GM20000 (cell line): ENCODE data around the gene CEP44.

Experiments
- DNase-seq: peaks from one replicate; pipeline ENCODE4 v3.0.0; 2012; ENCODE audit warnings: low spot score
- CTCF ChIP-seq: IDR thresholded peaks from 2 replicates; pipeline ENCODE4 v1.5.1; 2012; ENCODE audit warnings: mild to moderate bottlenecking, control low read depth; ENCODE audit errors: extremely low read depth, missing control alignments

Gene CEP44

GRCh38 chr4:174324725-174325124 lies 41.0 kb downstream of the CEP44 start:
- DNase-seq = no peak
- TF ChIP-seq CTCF = no peak

GRCh38 chr4:174332741-174333493 lies 49.2 kb downstream of the CEP44 start:
- no peak for TF ChIP-seq CTCF
- DNase-seq = no peak

- TF ChIP-seq CTCF = no peak
- DNase-seq = peak; percentile 22
Measured at GRCh38 chr4:174334628-174335027, 50.9 kb downstream of the CEP44 start.

- DNase-seq = no peak
- no peak for TF ChIP-seq CTCF
Measured at GRCh38 chr4:174340714-174341113, 57.0 kb downstream of the CEP44 start.

GRCh38 chr4:174349156-174349555 lies 65.4 kb downstream of the CEP44 start:
- TF ChIP-seq CTCF = no peak
- no peak for DNase-seq

- TF ChIP-seq CTCF = no peak
- DNase-seq = no peak
Measured at GRCh38 chr4:174352061-174352819, 68.5 kb downstream of the CEP44 start.

GRCh38 chr4:174357321-174357720 lies 73.6 kb downstream of the CEP44 start:
- TF ChIP-seq CTCF = no peak

More at GRCh38 chr4:174357321-174357720, 73.6 kb downstream of the CEP44 start:
- no peak for DNase-seq
